Breast epithelium (tissue), 3 donors: ENCODE data around the gene HACD2.

ENCODE experiments used
- CTCF ChIP-seq, 3 donors: fragments of 450-650 bp; IDR thresholded peaks; one replicate each; pipeline ENCODE4 v1.5.1; 2016 to 2017; ENCODE audit warnings: antibody characterized with exemption in 3 of 3, mild to moderate bottlenecking in 3 of 3, moderate library complexity in 3 of 3
- POLR2A ChIP-seq: fragments of 450-650 bp; IDR thresholded peaks from one replicate; pipeline ENCODE4 v1.6.1; 2016; ENCODE audit warnings: antibody characterized with exemption, mild to moderate bottlenecking, moderate library complexity

- TF ChIP-seq CTCF (IDR thresholded peaks at IDR 0.05), result no peak
- TF ChIP-seq POLR2A, result no peak
These were observed 109.1 kb downstream of the HACD2 start for GRCh38 chr3:123475786-123476185.
